Trophoblast cell (in vitro differentiated cells and primary cell): ENCODE results near the gene SDK2.
A peak's percentile ranks its signal among the peaks of the same experiment; 100 is the strongest.

ENCODE experiments used
- DNase-seq, 2 donors: peaks; one replicate each; pipeline ENCODE4 v3.0.0-alpha.2; 2016
- H2AFZ ChIP-seq: 2 replicates; pipeline ENCODE4 v1.6.1; 2013; ENCODE audit warnings: low read length, moderate library complexity, mild to moderate bottlenecking; ENCODE audit not compliant: insufficient read depth, poor library complexity
- H2AK5ac ChIP-seq: 2 replicates; pipeline ENCODE4 v1.6.1; 2013; ENCODE audit warnings: mild to moderate bottlenecking, low read length
- H2BK120ac ChIP-seq: 2 replicates; pipeline ENCODE4 v1.6.1; 2013; ENCODE audit warnings: low read length, mild to moderate bottlenecking, moderate library complexity; ENCODE audit not compliant: insufficient read depth, poor library complexity
- H2BK12ac ChIP-seq: 2 replicates; pipeline ENCODE4 v1.6.1; 2013; ENCODE audit warnings: mild to moderate bottlenecking, low read length, moderate library complexity
- H2BK5ac ChIP-seq: 2 replicates; pipeline ENCODE4 v1.6.1; 2013; ENCODE audit warnings: low read length, low read depth, moderate library complexity, mild to moderate bottlenecking; ENCODE audit not compliant: poor library complexity
- H3K14ac ChIP-seq: 2 replicates; pipeline ENCODE4 v1.6.1; 2013; ENCODE audit warnings: mild to moderate bottlenecking, low read length
- H3K18ac ChIP-seq: 2 replicates; pipeline ENCODE4 v1.6.1; 2013; ENCODE audit warnings: mild to moderate bottlenecking, low read length
- H3K23ac ChIP-seq: 2 replicates; pipeline ENCODE4 v1.6.1; 2013; ENCODE audit warnings: low read length
- H3K27ac ChIP-seq: 2 replicates; pipeline ENCODE4 v1.5.1; 2013; ENCODE audit warnings: low read depth, mild to moderate bottlenecking, inconsistent platforms, low read length, moderate library complexity
- H3K27me3 ChIP-seq: 2 replicates; pipeline ENCODE4 v1.6.1; 2013; ENCODE audit warnings: inconsistent platforms, mild to moderate bottlenecking, low read length, moderate library complexity; ENCODE audit not compliant: insufficient read depth
- H3K36me3 ChIP-seq, 2 experiments: 1 replicate in 1 of 2; 2 replicates in 1 of 2; pipeline ENCODE4 v1.6.1; 2013; ENCODE audit warnings: low read length in 2 of 2, mild to moderate bottlenecking in 2 of 2, moderate library complexity in 1 of 2; ENCODE audit not compliant: insufficient read depth in 2 of 2, control insufficient read depth in 1 of 2
- H3K4ac ChIP-seq: 2 replicates; pipeline ENCODE4 v1.6.1; 2013; ENCODE audit warnings: low read depth, mild to moderate bottlenecking, low read length, moderate library complexity
- H3K4me1 ChIP-seq, 2 experiments: 1 replicate in 1 of 2; 2 replicates in 1 of 2; pipeline ENCODE4 v1.6.1; 2013; ENCODE audit warnings: low read length in 2 of 2, mild to moderate bottlenecking in 2 of 2, moderate library complexity in 1 of 2; ENCODE audit not compliant: insufficient read depth in 2 of 2, control insufficient read depth in 1 of 2
- H3K4me2 ChIP-seq: 2 replicates; pipeline ENCODE4 v1.6.1; 2013; ENCODE audit warnings: inconsistent platforms, mild to moderate bottlenecking, low read length, moderate library complexity
- H3K4me3 ChIP-seq: 2 replicates; pipeline ENCODE4 v1.5.1; 2013; ENCODE audit warnings: mild to moderate bottlenecking, low read depth, low read length, inconsistent platforms
- H3K79me1 ChIP-seq: one replicate; pipeline ENCODE4 v1.6.1; 2013; ENCODE audit warnings: low read length
- H3K79me2 ChIP-seq: 2 replicates; pipeline ENCODE4 v1.6.1; 2013; ENCODE audit warnings: low read length, mild to moderate bottlenecking; ENCODE audit not compliant: control insufficient read depth, insufficient read depth, poor library complexity
- H3K9ac ChIP-seq: 2 replicates; pipeline ENCODE4 v1.6.1; 2013; ENCODE audit warnings: mild to moderate bottlenecking, low read length
- H3K9me3 ChIP-seq: 2 replicates; pipeline ENCODE4 v1.6.1; 2013; ENCODE audit warnings: low read depth, mild to moderate bottlenecking, control low read depth, inconsistent platforms, low read length; ENCODE audit not compliant: insufficient read depth
- H4K12ac ChIP-seq: 2 replicates; pipeline ENCODE4 v1.6.1; 2013; ENCODE audit warnings: low read depth, mild to moderate bottlenecking, low read length, moderate library complexity
- H4K8ac ChIP-seq: 2 replicates; pipeline ENCODE4 v1.6.1; 2013; ENCODE audit warnings: low read depth, mild to moderate bottlenecking, low read length, moderate library complexity
- H4K91ac ChIP-seq: one replicate; pipeline ENCODE4 v1.6.1; 2013; ENCODE audit warnings: low read depth, mild to moderate bottlenecking, low read length, moderate library complexity
- WGBS: extraction: QIAGEN DNeasy Blood & Tissue Kit; methylation state at CpG from one replicate; pipeline ENCODE4 v1.1.7; 2013; ENCODE audit warnings: missing lambda C conversion rate; ENCODE audit not compliant: insufficient read length, insufficient coverage; ENCODE audit errors: extremely low coverage; 5-methylcytosine and 5-hydroxymethylcytosine counted together

The SDK2 gene

GRCh38 chr17:73432624-73433190 is 211.5 kb downstream of the SDK2 start:
- no peak overlapping the region for H3K27ac ChIP-seq
- no peaks in the 10 kb centered on the region for H3K79me1 ChIP-seq
- no peak overlapping the region for H2AFZ ChIP-seq
- H3K4ac ChIP-seq = no peak overlapping the region
- H3K4me2 ChIP-seq = no peak overlapping the region
- H3K79me2 ChIP-seq = no peaks in the 10 kb centered on the region
- H4K91ac ChIP-seq = no peak overlapping the region
- no peak overlapping the region for H3K14ac ChIP-seq
- H3K36me3 ChIP-seq = peaks cover 0 to 4% of the 10 kb centered on the region in 2 experiments
- H4K8ac ChIP-seq = no peak overlapping the region
- DNase-seq = no peak
- H3K9me3 ChIP-seq = no peaks in the 10 kb centered on the region
- H4K12ac ChIP-seq = no peak overlapping the region
- H2AK5ac ChIP-seq = no peak overlapping the region
- H3K27me3 ChIP-seq = no peaks in the 10 kb centered on the region
- H2BK120ac ChIP-seq = no peak overlapping the region
- H3K23ac ChIP-seq = no peak overlapping the region
- no peak overlapping the region for H2BK12ac ChIP-seq
- H2BK5ac ChIP-seq = no peak overlapping the region
- H3K18ac ChIP-seq = no peak overlapping the region
- no peak overlapping the region for H3K9ac ChIP-seq
- H3K4me1 ChIP-seq = no peaks in the 10 kb centered on the region
- no peak overlapping the region for H3K4me3 ChIP-seq
- WGBS = no CpG with 5 or more reads among the region's 9 CpGs

- no peak overlapping the region for H3K27ac ChIP-seq
- H3K79me2 ChIP-seq = no peaks in the 10 kb centered on the region
- no peak overlapping the region for H3K14ac ChIP-seq
- H4K8ac ChIP-seq = no peak overlapping the region
- no peak overlapping the region for H2AFZ ChIP-seq
- H3K36me3 ChIP-seq = peaks cover 0 to 4% of the 10 kb centered on the region in 2 experiments
- H3K9me3 ChIP-seq = no peaks in the 10 kb centered on the region
- H3K4ac ChIP-seq = no peak overlapping the region
- no peak overlapping the region for H3K23ac ChIP-seq
- H2BK5ac ChIP-seq = no peak overlapping the region
- no peak overlapping the region for H3K4me2 ChIP-seq
- no peaks in the 10 kb centered on the region for H3K27me3 ChIP-seq
- no peak overlapping the region for H3K4me3 ChIP-seq
- H3K9ac ChIP-seq = no peak overlapping the region
- H3K4me1 ChIP-seq = no peaks in the 10 kb centered on the region
- no peak overlapping the region for H3K18ac ChIP-seq
- H3K79me1 ChIP-seq = no peaks in the 10 kb centered on the region
- H2AK5ac ChIP-seq = no peak overlapping the region
- no peak overlapping the region for H2BK12ac ChIP-seq
- H4K91ac ChIP-seq = no peak overlapping the region
- WGBS = no CpG with 5 or more reads among the region's 26 CpGs
- no peak for DNase-seq
- H2BK120ac ChIP-seq = no peak overlapping the region
- no peak overlapping the region for H4K12ac ChIP-seq
These were observed 212.6 kb downstream of the SDK2 start for GRCh38 chr17:73431401-73432205.

GRCh38 chr17:73430848-73431247 is 213.4 kb downstream of the SDK2 start:
- no CpG with 5 or more reads among the region's 8 CpGs for WGBS
- Histone ChIP-seq H2BK5ac (no peak overlapping the region), H3K79me2 (no peaks in the 10 kb centered on the region), H2AFZ (no peak overlapping the region), H4K12ac (no peak overlapping the region), H3K4me3 (no peak overlapping the region), H3K4ac (no peak overlapping the region), H3K4me1 (no peaks in the 10 kb centered on the region), H3K9ac (no peak overlapping the region), H3K36me3 (peaks cover 0 to 4% of the 10 kb centered on the region in 2 experiments), H4K8ac (no peak overlapping the region), H3K23ac (no peak overlapping the region), H4K91ac (no peak overlapping the region), H2BK12ac (no peak overlapping the region), H3K27ac (no peak overlapping the region), H3K9me3 (no peaks in the 10 kb centered on the region), H3K27me3 (no peaks in the 10 kb centered on the region), H2BK120ac (no peak overlapping the region), H3K14ac (no peak overlapping the region), H3K79me1 (no peaks in the 10 kb centered on the region), H3K18ac (no peak overlapping the region), H3K4me2 (no peak overlapping the region), H2AK5ac (no peak overlapping the region)
- peak; percentile 20 to 43 for DNase-seq

- no peak overlapping the region for H2BK12ac ChIP-seq
- H3K27ac ChIP-seq = no peak overlapping the region
- H3K4me1 ChIP-seq = no peaks in the 10 kb centered on the region
- H2BK5ac ChIP-seq = no peak overlapping the region
- H3K36me3 ChIP-seq = peaks cover 0 to 4% of the 10 kb centered on the region in 2 experiments
- no peak overlapping the region for H3K4me3 ChIP-seq
- no peak overlapping the region for H3K4ac ChIP-seq
- H4K91ac ChIP-seq = no peak overlapping the region
- H3K9me3 ChIP-seq = no peaks in the 10 kb centered on the region
- DNase-seq = no peak
- H4K8ac ChIP-seq = no peak overlapping the region
- H2BK120ac ChIP-seq = no peak overlapping the region
- no peak overlapping the region for H3K18ac ChIP-seq
- H4K12ac ChIP-seq = no peak overlapping the region
- no peaks in the 10 kb centered on the region for H3K79me2 ChIP-seq
- H3K23ac ChIP-seq = no peak overlapping the region
- H3K9ac ChIP-seq = no peak overlapping the region
- no CpG with 5 or more reads among the region's 9 CpGs for WGBS
- no peak overlapping the region for H3K14ac ChIP-seq
- no peaks in the 10 kb centered on the region for H3K79me1 ChIP-seq
- H2AK5ac ChIP-seq = no peak overlapping the region
- no peak overlapping the region for H2AFZ ChIP-seq
- H3K4me2 ChIP-seq = no peak overlapping the region
- H3K27me3 ChIP-seq = no peaks in the 10 kb centered on the region
These were observed 214.0 kb downstream of the SDK2 start for GRCh38 chr17:73430165-73430680.
